ENCODE results near the gene HRH1.

GRCh38 chr3:11258958-11259357 is 104.7 kb downstream of the HRH1 start:
- no peak for TF ChIP-seq CTCF (IDR thresholded peaks at IDR 0.05)
- no peak for TF ChIP-seq POLR2A (IDR thresholded peaks at IDR 0.05)
- no peak for TF ChIP-seq EP300 (IDR thresholded peaks at IDR 0.05)
- no peak for TF ChIP-seq POLR2AphosphoS5 (IDR thresholded peaks at IDR 0.05)
